ENCODE measurements around the gene NKD2. TPM values are rescaled to one million over a fixed set of nuclear protein-coding genes. Genes with fewer than 3 reads are reported as not detected.
"Not testable (repeated sequence)": the region's sequence is repeated elsewhere in the genome, so short reads cannot be mapped to it uniquely, and the experiment has no call there.

The NKD2 gene
- total RNA-seq, 1 donor from 2014 or later: 0.41 TPM

- DNase-seq (ENCODE audit: low read depth) (no peak), FAIRE-seq (no peak)
- H3K4me3 ChIP-seq (ENCODE audit: insufficient read depth, low read depth, low read length): no peak overlapping the region
- H2AFZ ChIP-seq (ENCODE audit: low read depth, low read length): no peak overlapping the region
- no peaks in the 10 kb centered on the region for H3K36me3 ChIP-seq (ENCODE audit: insufficient read depth, low read length)
- Mint-ChIP-seq H3K4me1 (ENCODE audit: low read depth, unreplicated experiment) (peaks cover 9% of the 10 kb centered on the region), H3K27me3 (ENCODE audit: low read depth, unreplicated experiment) (peaks cover 47% of the 10 kb centered on the region), H3K4me3 (ENCODE audit: unreplicated experiment) (no peak overlapping the region), H3K9me3 (ENCODE audit: unreplicated experiment) (no peaks in the 10 kb centered on the region), H3K27ac (ENCODE audit: unreplicated experiment) (no peak overlapping the region), H3K36me3 (ENCODE audit: low read depth, unreplicated experiment) (no peaks in the 10 kb centered on the region)
- H3K9ac ChIP-seq (ENCODE audit: low read length): no peak overlapping the region
- H3K4me2 ChIP-seq (ENCODE audit: low read length): no peak overlapping the region
- no peak overlapping the region for H3K27ac ChIP-seq (ENCODE audit: low read depth, low read length)
- no peaks in the 10 kb centered on the region for H4K20me1 ChIP-seq (ENCODE audit: insufficient read depth, low read length)
- peaks cover 49% of the 10 kb centered on the region for H3K27me3 ChIP-seq (ENCODE audit: insufficient read depth, low read length)
- no peaks in the 10 kb centered on the region for H3K79me2 ChIP-seq (ENCODE audit: insufficient read depth, low read length)
- H3K9me3 ChIP-seq (ENCODE audit: insufficient read depth, low read depth, low read length): no peaks in the 10 kb centered on the region
- H3K4me1 ChIP-seq (ENCODE audit: insufficient read depth, low read length): no peaks in the 10 kb centered on the region
- no peak for TF ChIP-seq CTCF (IDR thresholded peaks at IDR 0.05; ENCODE audit: insufficient read depth, low read depth, low read length)
These were observed 8.9 kb upstream of the NKD2 start for GRCh38 chr5:999724-1000123.

GRCh38 chr5:1000329-1000728, 8.3 kb upstream of the NKD2 start:
- Histone ChIP-seq H2AFZ (ENCODE audit: low read depth, low read length) (no peak overlapping the region), H3K36me3 (ENCODE audit: insufficient read depth, low read length) (no peaks in the 10 kb centered on the region), H3K9ac (ENCODE audit: low read length) (no peak overlapping the region), H3K4me3 (ENCODE audit: insufficient read depth, low read depth, low read length) (no peak overlapping the region), H4K20me1 (ENCODE audit: insufficient read depth, low read length) (no peaks in the 10 kb centered on the region), H3K27me3 (ENCODE audit: insufficient read depth, low read length) (peaks cover 52% of the 10 kb centered on the region), H3K4me2 (ENCODE audit: low read length) (no peak overlapping the region), H3K27ac (ENCODE audit: low read depth, low read length) (no peak overlapping the region), H3K9me3 (ENCODE audit: insufficient read depth, low read depth, low read length) (no peaks in the 10 kb centered on the region), H3K79me2 (ENCODE audit: insufficient read depth, low read length) (no peaks in the 10 kb centered on the region), H3K4me1 (ENCODE audit: insufficient read depth, low read length) (no peaks in the 10 kb centered on the region)
- no peak for TF ChIP-seq CTCF (IDR thresholded peaks at IDR 0.05; ENCODE audit: insufficient read depth, low read depth, low read length)
- no peak for TF ChIP-seq EZH2 (IDR thresholded peaks at IDR 0.05; ENCODE audit: insufficient read depth, low read length)
- no peak for DNase-seq (ENCODE audit: low read depth)
- Mint-ChIP-seq H3K36me3 (ENCODE audit: low read depth, unreplicated experiment) (no peaks in the 10 kb centered on the region), H3K4me3 (ENCODE audit: unreplicated experiment) (no peak overlapping the region), H3K27me3 (ENCODE audit: low read depth, unreplicated experiment) (peaks cover 45% of the 10 kb centered on the region), H3K27ac (ENCODE audit: unreplicated experiment) (no peak overlapping the region), H3K4me1 (ENCODE audit: low read depth, unreplicated experiment) (peaks cover 9% of the 10 kb centered on the region), H3K9me3 (ENCODE audit: unreplicated experiment) (no peaks in the 10 kb centered on the region)
- no peak for FAIRE-seq

GRCh38 chr5:1000831-1001230, 7.8 kb upstream of the NKD2 start:
- not testable (repeated sequence) for H3K4me3 ChIP-seq (ENCODE audit: insufficient read depth, low read depth, low read length); H3K4me1 Mint-ChIP-seq (ENCODE audit: low read depth, unreplicated experiment); H3K4me2 ChIP-seq (ENCODE audit: low read length); H3K9me3 Mint-ChIP-seq (ENCODE audit: unreplicated experiment); H3K9me3 ChIP-seq (ENCODE audit: insufficient read depth, low read depth, low read length); H3K79me2 ChIP-seq (ENCODE audit: insufficient read depth, low read length); H3K9ac ChIP-seq (ENCODE audit: low read length); FAIRE-seq; H3K27ac ChIP-seq (ENCODE audit: low read depth, low read length); H3K4me3 Mint-ChIP-seq (ENCODE audit: unreplicated experiment); H3K27ac Mint-ChIP-seq (ENCODE audit: unreplicated experiment); H3K36me3 ChIP-seq (ENCODE audit: insufficient read depth, low read length); H3K4me1 ChIP-seq (ENCODE audit: insufficient read depth, low read length); H2AFZ ChIP-seq (ENCODE audit: low read depth, low read length); DNase-seq (ENCODE audit: low read depth); H4K20me1 ChIP-seq (ENCODE audit: insufficient read depth, low read length); H3K36me3 Mint-ChIP-seq (ENCODE audit: low read depth, unreplicated experiment)
- peaks cover 44% of the 10 kb centered on the region for H3K27me3 Mint-ChIP-seq (ENCODE audit: low read depth, unreplicated experiment)
- peaks cover 56% of the 10 kb centered on the region for H3K27me3 ChIP-seq (ENCODE audit: insufficient read depth, low read length)

All from astrocyte (in vitro differentiated cells and primary cell).